Adrenal gland (tissue), 5 donors: Measurements from ENCODE around the gene CRBN.

ENCODE experiments used
- POLR2A ChIP-seq, 2 donors: fragments of 450-650 bp; IDR thresholded peaks; one replicate each; pipeline ENCODE4 v1.6.1; 2017; ENCODE audit warnings: antibody characterized with exemption in 2 of 2, mild to moderate bottlenecking in 2 of 2, moderate library complexity in 1 of 2
- TF ChIP-seq, protein P1 (sequence below), 6 experiments: fragments of 450-650 bp in 4 of 6; fragments of 200-600 bp in 2 of 6; sonication (generic) in 1 of 6; IDR thresholded peaks; 1 replicate in 5 of 6; 2 replicates in 1 of 6; pipeline versions ENCODE4 v1.5.1 to v1.8.0; 2016 to 2021; ENCODE audit warnings: antibody characterized with exemption in 6 of 6, mild to moderate bottlenecking in 2 of 6, moderate library complexity in 1 of 6
- donor health status: DM: no; HTN: no; CAD: no.

DNA sequence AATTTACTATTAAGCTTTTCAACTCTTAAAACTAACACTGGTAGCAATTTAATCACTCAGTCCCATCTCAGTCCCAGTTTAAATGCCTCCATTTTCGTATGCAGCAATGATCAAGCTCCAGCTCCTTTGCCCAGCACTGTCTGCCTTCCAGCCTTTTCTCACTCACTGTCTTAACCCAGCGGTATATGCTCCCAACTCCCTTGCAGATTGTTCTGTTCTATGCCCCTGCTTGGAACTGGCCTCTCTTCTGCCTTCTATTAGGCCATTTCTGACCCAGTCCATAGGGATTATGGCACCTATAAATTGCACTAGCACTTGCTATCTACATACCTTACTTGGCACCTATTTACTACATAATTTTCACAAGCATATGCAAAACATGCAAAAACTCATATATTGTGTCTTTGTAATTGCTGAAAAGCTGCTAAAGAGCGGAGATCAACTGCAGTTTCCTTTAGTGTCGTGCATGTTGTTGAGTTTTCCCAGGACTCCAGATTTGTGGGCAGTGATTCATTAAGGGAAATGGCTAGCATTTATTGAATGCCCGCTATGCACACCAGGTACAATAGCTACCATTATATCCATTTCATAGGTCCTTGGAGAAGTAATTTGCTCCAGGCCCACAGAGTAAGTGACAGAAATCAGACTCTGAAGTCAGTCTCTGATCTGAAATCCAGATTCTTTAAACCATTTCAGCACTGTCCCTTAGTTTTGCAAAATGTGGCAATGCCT is 24.4 kb downstream of the CRBN start:
- TF ChIP-seq, protein P1, sequence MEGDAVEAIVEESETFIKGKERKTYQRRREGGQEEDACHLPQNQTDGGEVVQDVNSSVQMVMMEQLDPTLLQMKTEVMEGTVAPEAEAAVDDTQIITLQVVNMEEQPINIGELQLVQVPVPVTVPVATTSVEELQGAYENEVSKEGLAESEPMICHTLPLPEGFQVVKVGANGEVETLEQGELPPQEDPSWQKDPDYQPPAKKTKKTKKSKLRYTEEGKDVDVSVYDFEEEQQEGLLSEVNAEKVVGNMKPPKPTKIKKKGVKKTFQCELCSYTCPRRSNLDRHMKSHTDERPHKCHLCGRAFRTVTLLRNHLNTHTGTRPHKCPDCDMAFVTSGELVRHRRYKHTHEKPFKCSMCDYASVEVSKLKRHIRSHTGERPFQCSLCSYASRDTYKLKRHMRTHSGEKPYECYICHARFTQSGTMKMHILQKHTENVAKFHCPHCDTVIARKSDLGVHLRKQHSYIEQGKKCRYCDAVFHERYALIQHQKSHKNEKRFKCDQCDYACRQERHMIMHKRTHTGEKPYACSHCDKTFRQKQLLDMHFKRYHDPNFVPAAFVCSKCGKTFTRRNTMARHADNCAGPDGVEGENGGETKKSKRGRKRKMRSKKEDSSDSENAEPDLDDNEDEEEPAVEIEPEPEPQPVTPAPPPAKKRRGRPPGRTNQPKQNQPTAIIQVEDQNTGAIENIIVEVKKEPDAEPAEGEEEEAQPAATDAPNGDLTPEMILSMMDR (IDR thresholded peaks at IDR 0.05), result no peak
- no peak for TF ChIP-seq POLR2A (IDR thresholded peaks at IDR 0.05)
